ENCODE measurements around the gene TRIM2.

DNA sequence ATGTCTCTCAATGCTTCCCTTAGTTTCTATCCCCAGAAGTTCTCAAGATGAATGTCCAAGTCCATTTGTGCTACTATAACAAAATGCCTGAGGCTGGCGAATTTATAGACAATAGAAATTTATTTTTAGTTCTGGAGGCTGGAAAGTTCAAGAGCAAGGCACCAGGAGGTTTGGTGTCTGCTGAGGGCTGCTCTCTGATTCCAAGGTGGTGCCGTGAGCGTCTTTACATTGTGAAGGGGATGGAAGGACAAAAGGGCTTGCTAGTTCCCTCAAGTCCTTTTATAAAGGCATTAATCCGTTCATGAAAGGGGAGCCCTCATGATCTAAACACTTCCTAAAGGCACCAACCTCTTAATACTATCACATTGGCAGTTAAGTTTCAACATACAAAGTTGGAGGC is 12.3 kb downstream of the TRIM2 start:
- TF ChIP-seq, protein P1, sequence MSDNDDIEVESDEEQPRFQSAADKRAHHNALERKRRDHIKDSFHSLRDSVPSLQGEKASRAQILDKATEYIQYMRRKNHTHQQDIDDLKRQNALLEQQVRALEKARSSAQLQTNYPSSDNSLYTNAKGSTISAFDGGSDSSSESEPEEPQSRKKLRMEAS (IDR thresholded peaks at IDR 0.05) = no peak
- TF ChIP-seq EP300 (IDR thresholded peaks at IDR 0.05; ENCODE audit: borderline replicate concordance in 1 of 2, low read depth in 2 of 2, low read length in 2 of 2) = no peak
- TF ChIP-seq, protein P2, sequence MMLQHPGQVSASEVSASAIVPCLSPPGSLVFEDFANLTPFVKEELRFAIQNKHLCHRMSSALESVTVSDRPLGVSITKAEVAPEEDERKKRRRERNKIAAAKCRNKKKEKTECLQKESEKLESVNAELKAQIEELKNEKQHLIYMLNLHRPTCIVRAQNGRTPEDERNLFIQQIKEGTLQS (IDR thresholded peaks at IDR 0.05; ENCODE audit: insufficient read depth, low read depth, low read length) = no peak
- TF ChIP-seq, protein P3, sequence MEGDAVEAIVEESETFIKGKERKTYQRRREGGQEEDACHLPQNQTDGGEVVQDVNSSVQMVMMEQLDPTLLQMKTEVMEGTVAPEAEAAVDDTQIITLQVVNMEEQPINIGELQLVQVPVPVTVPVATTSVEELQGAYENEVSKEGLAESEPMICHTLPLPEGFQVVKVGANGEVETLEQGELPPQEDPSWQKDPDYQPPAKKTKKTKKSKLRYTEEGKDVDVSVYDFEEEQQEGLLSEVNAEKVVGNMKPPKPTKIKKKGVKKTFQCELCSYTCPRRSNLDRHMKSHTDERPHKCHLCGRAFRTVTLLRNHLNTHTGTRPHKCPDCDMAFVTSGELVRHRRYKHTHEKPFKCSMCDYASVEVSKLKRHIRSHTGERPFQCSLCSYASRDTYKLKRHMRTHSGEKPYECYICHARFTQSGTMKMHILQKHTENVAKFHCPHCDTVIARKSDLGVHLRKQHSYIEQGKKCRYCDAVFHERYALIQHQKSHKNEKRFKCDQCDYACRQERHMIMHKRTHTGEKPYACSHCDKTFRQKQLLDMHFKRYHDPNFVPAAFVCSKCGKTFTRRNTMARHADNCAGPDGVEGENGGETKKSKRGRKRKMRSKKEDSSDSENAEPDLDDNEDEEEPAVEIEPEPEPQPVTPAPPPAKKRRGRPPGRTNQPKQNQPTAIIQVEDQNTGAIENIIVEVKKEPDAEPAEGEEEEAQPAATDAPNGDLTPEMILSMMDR (IDR thresholded peaks at IDR 0.05; ENCODE audit: control extremely low read depth in 1 of 3, insufficient read depth in 1 of 3, low read depth in 1 of 3, low read length in 3 of 3) = no peak
- TF ChIP-seq POU5F1 (IDR thresholded peaks at IDR 0.05; ENCODE audit: low read depth, low read length) = no peak
- TF ChIP-seq BRCA1 (IDR thresholded peaks at IDR 0.05; ENCODE audit: low read depth, low read length) = no peak
- TF ChIP-seq SP2 (IDR thresholded peaks at IDR 0.05; ENCODE audit: low read length) = no peak
